ENCODE data around the gene ZSWIM7. TPM values are rescaled to one million over a fixed set of nuclear protein-coding genes. Genes with fewer than 3 reads are reported as not detected.
A peak's percentile ranks its signal among the peaks of the same experiment; 100 is the strongest.

The ZSWIM7 gene, protein sequence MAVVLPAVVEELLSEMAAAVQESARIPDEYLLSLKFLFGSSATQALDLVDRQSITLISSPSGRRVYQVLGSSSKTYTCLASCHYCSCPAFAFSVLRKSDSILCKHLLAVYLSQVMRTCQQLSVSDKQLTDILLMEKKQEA
- total RNA-seq (2021) = 13.0 and 19.1 TPM in 2 replicates
- percentile 70 among the genes with signal in this experiment for Bru-seq, nascent RNA
- BruChase-seq, experiment 1, labeled RNA remaining after a 2-hour chase = percentile 72 among the genes with signal in this experiment
- percentile 51 among the genes with signal in this experiment for BruChase-seq, experiment 2, labeled RNA remaining after a 6-hour chase
- long read RNA-seq, transcript ZSWIM7-205 (6 exons, 703 nt) = major isoform, 8 of 40 reads
- long read RNA-seq, partial matches to known transcripts = 6 of 40 reads
- long read RNA-seq, other reads (novel, unspliced or antisense) = 17 of 40 reads

GRCh38 chr17:15999141-15999973 is at the start of gene ZSWIM7, which contains the start of gene TTC19:
Gene ZSWIM7 (minus strand): TSS chr17:15999704. CDS start chr17:15999594, 110 bp downstream.
Gene TTC19 (plus strand): TSS chr17:15999824. CDS start chr17:15999849, 25 bp downstream.
- Histone ChIP-seq H3K79me2 (ENCODE audit: low read depth) (peaks cover 53% of the 10 kb centered on the region), H3K27ac (peak within 1 kb of the TSS; percentile 97), H3F3A (ENCODE audit: insufficient read depth, low read depth) (peaks cover 20% of the 10 kb centered on the region), H3K9me2 (ENCODE audit: insufficient read depth) (no peaks in the 10 kb centered on the region), H3K4me3 (peak within 1 kb of the TSS; percentile 85), H3K4me2 (peak within 1 kb of the TSS; percentile 89), H4K20me1 (ENCODE audit: insufficient read depth) (peaks cover 8% of the 10 kb centered on the region; the same call in 1 of the 2 replicates), H3K9me3 (ENCODE audit: insufficient read depth, low read depth) (peaks cover 9% of the 10 kb centered on the region; the same call in 1 of the 2 replicates), H3K36me3 (ENCODE audit: low read depth) (peaks cover 29% of the 10 kb centered on the region), H3K4me1 (replicated peaks; ENCODE audit: insufficient read depth) (peaks cover 21% of the 10 kb centered on the region), H3K27me3 (ENCODE audit: insufficient read depth, low read depth) (no peaks in the 10 kb centered on the region), H2AFZ (peak within 1 kb of the TSS; percentile 75)
- intact Hi-C loops (cut with micrococcal nuclease; ENCODE audit: unreplicated experiment) = loop anchor here (2.0 to 5.0 kb wide), 3 partner anchors 79 to 349 kb away; no protein-coding TSS in a partner anchor
- TF ChIP-seq CTCF (conservative IDR thresholded peaks at IDR 0.05) (no peak), EZH2 (IDR thresholded peaks at IDR 0.05; ENCODE audit: low read depth) (no peak)
- no TSS peak for BruUV-seq (replicated peaks)
- POLR2A ChIA-PET (ENCODE audit: unreplicated experiment) = interaction anchor here (0.5 to 0.8 kb wide), 9 partner anchors 17 to 420 kb away, joined by 3 to 8 read pairs (median 4); no protein-coding TSS in a partner anchor
- DNase-seq = peak; percentile 85 to 98
- CTCF ChIA-PET = interaction anchor here (0.6 to 1.6 kb wide), 4 partner anchors 28 to 548 kb away, joined by 3 to 8 read pairs (median 4); partner anchors contain the start of gene ADORA2B

GRCh38 chr17:16048811-16049449 is 49.4 kb upstream of the ZSWIM7 start:
- no peaks in the 10 kb centered on the region for H4K20me1 ChIP-seq (ENCODE audit: insufficient read depth)
- H3K79me2 ChIP-seq (ENCODE audit: low read depth) = no peaks in the 10 kb centered on the region
- H2AFZ ChIP-seq = no peak overlapping the region
- H3K27me3 ChIP-seq (ENCODE audit: insufficient read depth, low read depth) = no peaks in the 10 kb centered on the region
- no peaks in the 10 kb centered on the region for H3K4me1 ChIP-seq (replicated peaks; ENCODE audit: insufficient read depth)
- TF ChIP-seq EZH2 (IDR thresholded peaks at IDR 0.05; ENCODE audit: low read depth) (no peak), CTCF (conservative IDR thresholded peaks at IDR 0.05) (no peak)
- no peaks in the 10 kb centered on the region for H3F3A ChIP-seq (ENCODE audit: insufficient read depth, low read depth)
- H3K36me3 ChIP-seq (ENCODE audit: low read depth) = peaks cover 5% of the 10 kb centered on the region; the same call in 1 of the 2 replicates
- DNase-seq = no peak
- BruUV-seq (replicated peaks) = no TSS peak
- H3K9me2 ChIP-seq (ENCODE audit: insufficient read depth) = no peaks in the 10 kb centered on the region
- intact Hi-C loops (cut with micrococcal nuclease; ENCODE audit: unreplicated experiment) = no loop called here
- no peak overlapping the region for H3K4me3 ChIP-seq
- POLR2A ChIA-PET (ENCODE audit: unreplicated experiment) = no interaction called here
- H3K27ac ChIP-seq = no peak overlapping the region
- H3K9me3 ChIP-seq (ENCODE audit: insufficient read depth, low read depth) = no peaks in the 10 kb centered on the region
- no peak overlapping the region for H3K4me2 ChIP-seq
- CTCF ChIA-PET = interaction anchor here (0.6 kb wide), 1 partner anchor 9 kb away, joined by 3 read pairs; no protein-coding TSS in a partner anchor

DNA sequence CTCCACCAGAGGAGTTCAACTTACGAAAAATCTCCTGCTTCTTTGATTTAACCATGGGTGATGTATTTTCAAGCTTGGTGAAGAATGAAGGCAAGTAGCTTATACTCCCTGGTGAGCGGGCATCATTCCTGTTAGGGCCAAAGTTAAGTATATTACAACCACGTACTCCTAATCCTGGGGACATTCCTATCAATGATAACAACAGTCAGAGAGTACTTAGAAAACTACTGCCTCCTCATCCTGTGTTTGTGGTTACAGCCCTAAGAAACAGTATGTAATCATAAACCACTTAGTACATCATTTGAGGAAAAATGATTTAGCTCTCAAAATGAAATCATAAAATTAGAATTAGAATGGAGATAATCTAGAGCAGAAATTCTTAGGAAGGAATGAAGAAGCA is 47.5 kb upstream of the ZSWIM7 start:
- CTCF ChIA-PET = no interaction called here

More for the DNA sequence above, 47.5 kb upstream of the ZSWIM7 start:
- H3K27ac ChIP-seq = no peak overlapping the region
- TF ChIP-seq CTCF (conservative IDR thresholded peaks at IDR 0.05) = no peak
- no peak for TF ChIP-seq EZH2 (IDR thresholded peaks at IDR 0.05; ENCODE audit: low read depth)
- intact Hi-C loops (cut with micrococcal nuclease; ENCODE audit: unreplicated experiment) = no loop called here
- H3K9me3 ChIP-seq (ENCODE audit: insufficient read depth, low read depth) = no peaks in the 10 kb centered on the region
- no peaks in the 10 kb centered on the region for H4K20me1 ChIP-seq (ENCODE audit: insufficient read depth)
- no peaks in the 10 kb centered on the region for H3K4me1 ChIP-seq (replicated peaks; ENCODE audit: insufficient read depth)
- H3K4me3 ChIP-seq = no peak overlapping the region
- H3K4me2 ChIP-seq = no peak overlapping the region
- H2AFZ ChIP-seq = no peak overlapping the region
- H3F3A ChIP-seq (ENCODE audit: insufficient read depth, low read depth) = no peaks in the 10 kb centered on the region
- no peaks in the 10 kb centered on the region for H3K27me3 ChIP-seq (ENCODE audit: insufficient read depth, low read depth)
- no TSS peak for BruUV-seq (replicated peaks)
- no peaks in the 10 kb centered on the region for H3K79me2 ChIP-seq (ENCODE audit: low read depth)
- no peaks in the 10 kb centered on the region for H3K9me2 ChIP-seq (ENCODE audit: insufficient read depth)
- POLR2A ChIA-PET (ENCODE audit: unreplicated experiment) = no interaction called here
- DNase-seq = no peak
- peaks cover 5% of the 10 kb centered on the region; the same call in 1 of the 2 replicates for H3K36me3 ChIP-seq (ENCODE audit: low read depth)
